Measurements from ENCODE around the gene C16orf82. TPM values are rescaled to one million over a fixed set of nuclear protein-coding genes. Genes with fewer than 3 reads are reported as not detected.

C16orf82 gene
- total RNA-seq, 1 donor: not detected

DNA sequence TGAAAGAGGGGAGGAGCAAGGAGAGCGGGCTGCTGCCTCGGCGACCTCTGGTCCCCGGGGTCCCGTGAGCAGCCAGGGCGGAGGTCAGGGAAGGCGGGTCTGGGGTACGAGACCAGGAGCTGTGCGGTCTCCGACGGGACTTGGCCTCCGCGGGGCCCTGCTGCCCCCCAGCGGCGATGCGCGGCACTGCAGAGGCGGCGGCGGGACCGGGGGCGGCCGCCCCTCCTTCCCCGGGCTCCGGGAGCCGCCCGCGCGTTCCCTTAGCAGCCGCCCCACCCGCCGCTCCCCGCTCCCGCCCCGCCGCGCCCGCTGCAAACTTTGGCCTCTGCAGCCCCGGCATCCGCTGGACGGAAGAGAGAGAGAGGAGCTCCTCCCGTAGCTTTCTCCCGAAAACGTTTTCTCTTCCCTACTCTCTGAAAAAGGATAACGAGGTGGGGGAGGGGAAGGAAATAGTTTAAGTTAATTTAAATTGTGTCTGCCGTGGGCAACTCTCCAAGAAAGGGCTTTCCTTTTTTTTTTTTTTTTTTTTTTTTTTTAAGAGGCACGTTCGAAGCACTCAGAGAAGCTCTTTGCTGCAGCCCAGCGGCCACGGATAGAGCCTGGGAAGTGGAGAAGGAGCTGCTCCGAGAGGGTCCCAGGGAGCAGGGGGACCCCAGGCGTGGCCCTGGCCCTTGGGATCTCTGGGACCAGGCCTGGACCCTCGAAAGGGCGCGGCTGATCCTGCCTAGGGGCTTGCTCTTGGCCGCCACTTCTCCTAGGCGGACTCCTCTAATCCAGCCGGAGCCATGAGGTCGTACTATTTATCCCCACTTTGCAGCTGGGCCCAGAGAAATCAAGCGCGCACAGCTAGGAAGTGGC, 43.2 kb downstream of the C16orf82 start:
- no peak overlapping the region for H3K27ac ChIP-seq (ENCODE audit: low read depth, low read length)

DNA sequence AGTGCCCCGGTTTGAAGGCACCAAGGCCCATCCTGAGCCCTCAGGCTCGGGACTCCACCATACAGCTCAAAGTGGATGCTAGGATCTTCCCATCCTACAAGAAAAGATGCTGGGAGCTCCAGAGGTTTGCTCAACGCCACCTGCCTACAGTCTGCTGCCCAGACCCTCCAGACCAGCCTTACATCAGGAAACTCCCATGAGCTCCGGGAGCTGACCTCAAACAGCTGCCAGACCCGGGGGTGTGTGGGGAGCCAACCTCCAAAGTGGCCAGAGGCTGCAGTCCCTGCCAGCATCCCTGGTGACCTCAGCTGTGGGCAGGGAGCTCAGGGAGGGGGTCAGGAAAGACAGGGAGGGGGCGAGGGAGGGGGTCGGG, 43.8 kb downstream of the C16orf82 start:
- Histone ChIP-seq H3K27me3 (ENCODE audit: insufficient read depth, low read length) (no peaks in the 10 kb centered on the region), H3K27ac (ENCODE audit: low read depth, low read length) (no peak overlapping the region), H3K4me1 (ENCODE audit: insufficient read depth, low read length) (no peaks in the 10 kb centered on the region), H3K4me2 (ENCODE audit: insufficient read depth, low read length) (no peak overlapping the region), H3K9me3 (ENCODE audit: low read depth, low read length) (no peaks in the 10 kb centered on the region), H3K36me3 (ENCODE audit: insufficient read depth, low read length) (no peaks in the 10 kb centered on the region), H3K4me3 (ENCODE audit: insufficient read depth, low read length) (no peak overlapping the region), H2AFZ (ENCODE audit: low read length) (peak overlapping the region; percentile 68), H3K79me2 (ENCODE audit: insufficient read depth, low read length) (no peaks in the 10 kb centered on the region), H4K20me1 (ENCODE audit: insufficient read depth, low read length) (no peaks in the 10 kb centered on the region)
- DNase-seq (ENCODE audit: insufficient read length, low spot score, missing footprints): peak; percentile 76
- TF ChIP-seq, protein P1, sequence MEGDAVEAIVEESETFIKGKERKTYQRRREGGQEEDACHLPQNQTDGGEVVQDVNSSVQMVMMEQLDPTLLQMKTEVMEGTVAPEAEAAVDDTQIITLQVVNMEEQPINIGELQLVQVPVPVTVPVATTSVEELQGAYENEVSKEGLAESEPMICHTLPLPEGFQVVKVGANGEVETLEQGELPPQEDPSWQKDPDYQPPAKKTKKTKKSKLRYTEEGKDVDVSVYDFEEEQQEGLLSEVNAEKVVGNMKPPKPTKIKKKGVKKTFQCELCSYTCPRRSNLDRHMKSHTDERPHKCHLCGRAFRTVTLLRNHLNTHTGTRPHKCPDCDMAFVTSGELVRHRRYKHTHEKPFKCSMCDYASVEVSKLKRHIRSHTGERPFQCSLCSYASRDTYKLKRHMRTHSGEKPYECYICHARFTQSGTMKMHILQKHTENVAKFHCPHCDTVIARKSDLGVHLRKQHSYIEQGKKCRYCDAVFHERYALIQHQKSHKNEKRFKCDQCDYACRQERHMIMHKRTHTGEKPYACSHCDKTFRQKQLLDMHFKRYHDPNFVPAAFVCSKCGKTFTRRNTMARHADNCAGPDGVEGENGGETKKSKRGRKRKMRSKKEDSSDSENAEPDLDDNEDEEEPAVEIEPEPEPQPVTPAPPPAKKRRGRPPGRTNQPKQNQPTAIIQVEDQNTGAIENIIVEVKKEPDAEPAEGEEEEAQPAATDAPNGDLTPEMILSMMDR (IDR thresholded peaks at IDR 0.05; ENCODE audit: extremely low read depth, low read depth, low read length): no peak

More for the DNA sequence above, 43.2 kb downstream of the C16orf82 start:
- TF ChIP-seq, protein P1 (IDR thresholded peaks at IDR 0.05; ENCODE audit: extremely low read depth, low read depth, low read length): peak; percentile 53
- H3K4me1 ChIP-seq (ENCODE audit: insufficient read depth, low read length): no peaks in the 10 kb centered on the region
- H3K36me3 ChIP-seq (ENCODE audit: insufficient read depth, low read length): no peaks in the 10 kb centered on the region
- peak overlapping the region; percentile 58 for H3K4me3 ChIP-seq (ENCODE audit: insufficient read depth, low read length)
- peak overlapping the region; percentile 78 for H3K4me2 ChIP-seq (ENCODE audit: insufficient read depth, low read length)
- no peaks in the 10 kb centered on the region for H3K27me3 ChIP-seq (ENCODE audit: insufficient read depth, low read length)
- no peaks in the 10 kb centered on the region for H4K20me1 ChIP-seq (ENCODE audit: insufficient read depth, low read length)
- H3K79me2 ChIP-seq (ENCODE audit: insufficient read depth, low read length): no peaks in the 10 kb centered on the region
- peak; percentile 93 for DNase-seq (ENCODE audit: insufficient read length, low spot score, missing footprints)
- H3K9me3 ChIP-seq (ENCODE audit: low read depth, low read length): no peaks in the 10 kb centered on the region
- H2AFZ ChIP-seq (ENCODE audit: low read length): peak overlapping the region; percentile 68

DNA sequence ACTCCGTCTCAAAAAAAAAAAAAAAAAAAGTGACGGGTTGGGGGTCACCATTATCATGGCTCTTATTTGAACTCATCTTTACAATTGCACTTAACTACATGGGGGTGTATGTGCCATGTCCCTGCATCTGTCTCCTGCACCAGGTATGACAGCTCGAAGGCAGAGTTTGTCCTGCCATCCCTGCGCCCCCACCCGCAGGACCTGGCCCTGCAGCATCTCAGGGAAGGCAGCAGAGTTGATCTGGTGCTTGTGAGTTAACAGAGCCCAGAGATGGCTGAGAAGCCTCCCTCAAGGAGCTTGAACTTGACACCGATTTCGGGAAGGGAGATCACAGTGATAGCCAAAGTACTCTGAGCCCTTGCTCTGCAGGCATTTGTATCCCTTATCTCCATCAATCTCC, 44.8 kb downstream of the C16orf82 start:
- Histone ChIP-seq H2AFZ (ENCODE audit: low read length) (no peak overlapping the region), H3K27me3 (ENCODE audit: insufficient read depth, low read length) (no peaks in the 10 kb centered on the region)
- no peak for DNase-seq (ENCODE audit: insufficient read length, low spot score, missing footprints)

More for the DNA sequence above, 44.8 kb downstream of the C16orf82 start:
- TF ChIP-seq, protein P1 (IDR thresholded peaks at IDR 0.05; ENCODE audit: extremely low read depth, low read depth, low read length): no peak
- Histone ChIP-seq H3K4me3 (ENCODE audit: insufficient read depth, low read length) (no peak overlapping the region), H3K4me1 (ENCODE audit: insufficient read depth, low read length) (no peaks in the 10 kb centered on the region), H3K9me3 (ENCODE audit: low read depth, low read length) (no peaks in the 10 kb centered on the region), H3K27ac (ENCODE audit: low read depth, low read length) (no peak overlapping the region), H3K36me3 (ENCODE audit: insufficient read depth, low read length) (no peaks in the 10 kb centered on the region), H3K4me2 (ENCODE audit: insufficient read depth, low read length) (no peak overlapping the region), H4K20me1 (ENCODE audit: insufficient read depth, low read length) (no peaks in the 10 kb centered on the region), H3K79me2 (ENCODE audit: insufficient read depth, low read length) (no peaks in the 10 kb centered on the region)
